GM12878 (cell line): ENCODE measurements around the gene CHSY3. TPM values are rescaled to one million over a fixed set of nuclear protein-coding genes. Genes with fewer than 3 reads are reported as not detected.

Experiments used
- ATAC-seq: fragments of 200-7000 bp; cut with Tn5 transposase; 3 replicates; pipeline ENCODE4 v1.9.1; 2020; ENCODE audit warnings: mild to moderate bottlenecking, moderate library complexity
- BruUV-seq: library from RNA; stranded (reverse); fragments of 400-500 nt; replicated peaks from 2 replicates; lab custom pipeline; 2021; lab: Mats Ljungman, UMichigan
- CTCF ChIA-PET: fragments of 300-600 bp; sonication (Branson Sonifier 250); formaldehyde crosslinking; extraction: SDS; loops from one replicate; lab custom pipeline; 2021; ENCODE audit warnings: inconsistent platforms; lab: Yijun Ruan, JAX
- POLR2A ChIA-PET: fragments of 350-600 bp; formaldehyde crosslinking; extraction: SDS; loops from one replicate; lab custom pipeline; 2021; ENCODE audit warnings: inconsistent platforms; lab: Charles Lee
- RAD21 ChIA-PET: fragments of 300-600 bp; sonication (Branson Sonifier 250); formaldehyde crosslinking; loops from one replicate; lab custom pipeline; 2023; ENCODE audit warnings: antibody characterized with exemption; ENCODE audit not compliant: unreplicated experiment; lab: Charles Lee
- SMC1A ChIA-PET: fragments of 300-600 bp; sonication (Branson Sonifier 250); formaldehyde crosslinking; loops from one replicate; lab custom pipeline; 2023; ENCODE audit not compliant: unreplicated experiment, uncharacterized antibody; lab: Charles Lee
- DNase-seq: peaks from one replicate; pipeline ENCODE4 v3.0.0-alpha.2; 2011; ENCODE audit warnings: low read depth, low spot score
- FAIRE-seq: peaks from 3 replicates; lab custom pipeline; 2011; peaks lifted over from hg19 to GRCh38; lab: Jason Lieb, UNC
- H2AFZ ChIP-seq: 2 replicates; pipeline ENCODE4 v1.6.0; 2011; ENCODE audit warnings: low read depth, low read length, control low read depth; ENCODE audit not compliant: control insufficient read depth
- H3K27ac ChIP-seq: 2 replicates; pipeline ENCODE4 v1.5.1; 2011; ENCODE audit warnings: control low read depth; ENCODE audit not compliant: control insufficient read depth, insufficient read depth
- H3K27me3 ChIP-seq, 2 experiments: replicated peaks in 1 of 2; 2 replicates each; pipeline versions ENCODE4 v1.6.0 to v1.6.1; 2011; ENCODE audit warnings: low read length in 1 of 2; ENCODE audit not compliant: control insufficient read depth in 2 of 2, insufficient read depth in 2 of 2
- H3K36me3 ChIP-seq, 2 experiments: 2 replicates each; pipeline ENCODE4 v1.5.1; 2011; ENCODE audit warnings: low read length in 1 of 2; ENCODE audit not compliant: control insufficient read depth in 2 of 2, insufficient read depth in 2 of 2
- H3K4me1 ChIP-seq: 2 replicates; pipeline ENCODE4 v1.6.1; 2011; ENCODE audit warnings: mild to moderate bottlenecking, low read length, moderate library complexity, mixed read lengths; ENCODE audit not compliant: control insufficient read depth, insufficient read depth
- H3K4me2 ChIP-seq: 2 replicates; pipeline ENCODE4 v1.6.0; 2011; ENCODE audit warnings: control low read depth; ENCODE audit not compliant: control insufficient read depth, insufficient read depth
- H3K4me3 ChIP-seq: fragments of 200-600 bp; sonication (generic); 2 replicates; pipeline ENCODE4 v1.5.1; 2016
- H3K79me2 ChIP-seq: 2 replicates; pipeline ENCODE4 v1.6.0; 2011; ENCODE audit warnings: low read length; ENCODE audit not compliant: control insufficient read depth, insufficient read depth
- H3K9ac ChIP-seq: 2 replicates; pipeline ENCODE4 v1.8.0; 2011; ENCODE audit warnings: low read length, control low read depth, mixed read lengths; ENCODE audit not compliant: control insufficient read depth, insufficient read depth
- H3K9me3 ChIP-seq: replicated peaks from 3 replicates; pipeline ENCODE4 v1.5.1; 2011; ENCODE audit warnings: mild to moderate bottlenecking, low read length; ENCODE audit not compliant: control insufficient read depth, insufficient read depth
- H4K20me1 ChIP-seq: 2 replicates; pipeline ENCODE4 v1.6.0; 2011; ENCODE audit not compliant: control insufficient read depth, insufficient read depth
- CHD2 ChIP-seq: IDR thresholded peaks from 2 replicates; pipeline ENCODE4 v1.6.1; 2011; ENCODE audit warnings: low read depth, low read length, improper control_type of control experiment, borderline replicate concordance
- GATAD2B ChIP-seq: fragments of 450-650 bp; conservative IDR thresholded peaks from 2 replicates; pipeline ENCODE4 v1.6.1; 2017; ENCODE audit warnings: low read depth, mild to moderate bottlenecking, moderate library complexity
- IRF4 ChIP-seq: IDR thresholded peaks from 2 replicates; pipeline ENCODE4 v1.6.1; 2011; ENCODE audit warnings: low read depth, low read length
- JUNB ChIP-seq: IDR thresholded peaks from 2 replicates; pipeline ENCODE4 v1.6.1; 2016; ENCODE audit warnings: antibody characterized with exemption, mild to moderate bottlenecking
- KAT2A ChIP-seq: conservative IDR thresholded peaks from 2 replicates; pipeline ENCODE4 v1.6.1; 2011; ENCODE audit warnings: low read depth, low read length; ENCODE audit not compliant: control insufficient read depth
- MTA3 ChIP-seq: IDR thresholded peaks from 2 replicates; pipeline ENCODE4 v1.6.1; 2012; ENCODE audit warnings: low read length, inconsistent platforms, borderline replicate concordance
- MXI1 ChIP-seq: fragments of 150-350 bp; IDR thresholded peaks from 2 replicates; pipeline ENCODE4 v1.6.1; 2011; ENCODE audit warnings: low read depth, mild to moderate bottlenecking, inconsistent platforms, low read length, improper control_type of control experiment
- NFYB ChIP-seq: IDR thresholded peaks from 2 replicates; pipeline ENCODE4 v1.6.1; 2011; ENCODE audit warnings: low read depth, mild to moderate bottlenecking, low read length, improper control_type of control experiment, moderate library complexity; ENCODE audit not compliant: insufficient read depth
- NRF1 ChIP-seq: conservative IDR thresholded peaks from 2 replicates; pipeline ENCODE4 v1.6.1; 2011; ENCODE audit warnings: mild to moderate bottlenecking, low read depth, low read length, improper control_type of control experiment
- POLR2A ChIP-seq: IDR thresholded peaks from 2 replicates; pipeline ENCODE4 v1.6.1; 2011; ENCODE audit warnings: low read depth, mild to moderate bottlenecking, low read length
- POLR2AphosphoS2 ChIP-seq: IDR thresholded peaks from 2 replicates; pipeline ENCODE4 v1.6.1; 2011; ENCODE audit warnings: low read depth, mild to moderate bottlenecking, low read length, improper control_type of control experiment, moderate library complexity
- RAD21 ChIP-seq: IDR thresholded peaks from 2 replicates; pipeline ENCODE4 v1.6.1; 2011; ENCODE audit warnings: mild to moderate bottlenecking, low read depth, low read length, moderate library complexity; ENCODE audit not compliant: insufficient read depth
- RELA ChIP-seq: fragments of 450-650 bp; IDR thresholded peaks from 2 replicates; pipeline ENCODE4 v1.8.0; 2014; ENCODE audit warnings: borderline replicate concordance; ENCODE audit not compliant: partially characterized antibody
- TAF1 ChIP-seq: IDR thresholded peaks from 2 replicates; pipeline ENCODE4 v1.6.1; 2011; ENCODE audit warnings: mild to moderate bottlenecking, low read depth, low read length, borderline replicate concordance
- TCF7 ChIP-seq: IDR thresholded peaks from 2 replicates; pipeline ENCODE4 v1.6.1; 2014; ENCODE audit warnings: antibody characterized with exemption, borderline replicate concordance
- ZBTB33 ChIP-seq: fragments of 450-650 bp; IDR thresholded peaks from 2 replicates; pipeline ENCODE4 v1.6.1; 2017; ENCODE audit warnings: mild to moderate bottlenecking
- in situ Hi-C: fragments of 300-500 bp; cut with MboI; formaldehyde crosslinking; loops from 9 replicates; pipeline ENCODE4 v1.14.3; 2018; ENCODE audit warnings: mixed read lengths
- intact Hi-C: fragments of 100-400 bp; cut with micrococcal nuclease; formaldehyde crosslinking; loops from one replicate; pipeline ENCODE4 v1.14.2; 2022; ENCODE audit not compliant: unreplicated experiment
- polyA plus RNA-seq, 11 experiments: library from polyadenylated mRNA; depleted of rRNA in 4 of 11; unstranded in 6 of 11; stranded (reverse) in 5 of 11; fragments of >200 nt; fragmentation: Nextera tagmentation in 4 of 11; fragmentation: Illumina TruSeq in 1 of 11; extraction: Ambion mirVana in 4 of 11; extraction: Trizol in 1 of 11; gene quantifications; 1 replicate in 1 of 11; 2 replicates in 10 of 11; pipeline versions ENCODE4 v1.2.1 to v1.2.3, GENCODE V29; 2011 to 2016; ENCODE audit warnings: inconsistent platforms in 2 of 11, missing spikeins in 2 of 11, low read depth in 1 of 11
- total RNA-seq, 4 experiments: library from RNA; depleted of rRNA in 3 of 4; stranded (reverse); fragments of >200 nt in 3 of 4; fragmentation: Illumina TruSeq in 1 of 4; extraction: Trizol in 1 of 4; gene quantifications; 2 replicates each; pipeline versions ENCODE4 v1.2.1 to v1.2.3, GENCODE V29; 2013 to 2021
- TF ChIP-seq, protein P1 (sequence below): fragments of 450-650 bp; formaldehyde crosslinking; IDR thresholded peaks from 2 replicates; pipeline ENCODE4 v1.4.0; 2022; ENCODE audit warnings: mild to moderate bottlenecking, moderate library complexity
- TF ChIP-seq, protein P2 (sequence below): IDR thresholded peaks from 2 replicates; pipeline ENCODE4 v1.6.1; 2011; ENCODE audit warnings: borderline replicate concordance, low read depth, mild to moderate bottlenecking, moderate library complexity, mixed read lengths, low read length; ENCODE audit not compliant: insufficient read depth; ENCODE audit errors: extremely low read length

CHSY3 gene
- total and polyA plus RNA-seq, 10 of the 15 experiments (the other 5 are each of a cell fraction or from before 2014, with no cell fraction given), result not detected

- no peak for TF ChIP-seq MXI1
- no peak for TF ChIP-seq NRF1
- TF ChIP-seq, all 136 proteins: peak for 0
Measured at GRCh38 chr5:129857116-129857515, 47.1 kb upstream of the CHSY3 start (continued).

GRCh38 chr5:129858131-129858675 is 46.1 kb upstream of the CHSY3 start:
- no TSS peak for BruUV-seq
- FAIRE-seq (no peak), DNase-seq (no peak), ATAC-seq (no peak)
- intact Hi-C loops, result loop anchor here (10.0 kb wide), 1 partner anchor 193 kb away; no protein-coding TSS in a partner anchor
- in situ Hi-C loops, result no loop called here
- RAD21 ChIA-PET, result no interaction called here
- Histone ChIP-seq H3K27me3 (no peaks in the 10 kb centered on the region), H2AFZ (no peak overlapping the region), H3K4me3 (no peak overlapping the region), H4K20me1 (no peaks in the 10 kb centered on the region), H3K4me2 (no peak overlapping the region), H3K36me3 (no peaks in the 10 kb centered on the region), H3K27ac (no peak overlapping the region), H3K79me2 (no peaks in the 10 kb centered on the region), H3K4me1 (no peaks in the 10 kb centered on the region), H3K9me3 (no peaks in the 10 kb centered on the region), H3K9ac (no peak overlapping the region)
- SMC1A ChIA-PET, result no interaction called here
- POLR2A ChIA-PET, result no interaction called here
- TF ChIP-seq IRF4 (no peak), CHD2 (no peak), JUNB (no peak), POLR2A (no peak), RAD21 (no peak), ZBTB33 (no peak), POLR2AphosphoS2 (no peak), NFYB (no peak), TAF1 (no peak), MTA3 (no peak), KAT2A (no peak), RELA (no peak), TCF7 (no peak), GATAD2B (no peak)
- TF ChIP-seq, protein P1, sequence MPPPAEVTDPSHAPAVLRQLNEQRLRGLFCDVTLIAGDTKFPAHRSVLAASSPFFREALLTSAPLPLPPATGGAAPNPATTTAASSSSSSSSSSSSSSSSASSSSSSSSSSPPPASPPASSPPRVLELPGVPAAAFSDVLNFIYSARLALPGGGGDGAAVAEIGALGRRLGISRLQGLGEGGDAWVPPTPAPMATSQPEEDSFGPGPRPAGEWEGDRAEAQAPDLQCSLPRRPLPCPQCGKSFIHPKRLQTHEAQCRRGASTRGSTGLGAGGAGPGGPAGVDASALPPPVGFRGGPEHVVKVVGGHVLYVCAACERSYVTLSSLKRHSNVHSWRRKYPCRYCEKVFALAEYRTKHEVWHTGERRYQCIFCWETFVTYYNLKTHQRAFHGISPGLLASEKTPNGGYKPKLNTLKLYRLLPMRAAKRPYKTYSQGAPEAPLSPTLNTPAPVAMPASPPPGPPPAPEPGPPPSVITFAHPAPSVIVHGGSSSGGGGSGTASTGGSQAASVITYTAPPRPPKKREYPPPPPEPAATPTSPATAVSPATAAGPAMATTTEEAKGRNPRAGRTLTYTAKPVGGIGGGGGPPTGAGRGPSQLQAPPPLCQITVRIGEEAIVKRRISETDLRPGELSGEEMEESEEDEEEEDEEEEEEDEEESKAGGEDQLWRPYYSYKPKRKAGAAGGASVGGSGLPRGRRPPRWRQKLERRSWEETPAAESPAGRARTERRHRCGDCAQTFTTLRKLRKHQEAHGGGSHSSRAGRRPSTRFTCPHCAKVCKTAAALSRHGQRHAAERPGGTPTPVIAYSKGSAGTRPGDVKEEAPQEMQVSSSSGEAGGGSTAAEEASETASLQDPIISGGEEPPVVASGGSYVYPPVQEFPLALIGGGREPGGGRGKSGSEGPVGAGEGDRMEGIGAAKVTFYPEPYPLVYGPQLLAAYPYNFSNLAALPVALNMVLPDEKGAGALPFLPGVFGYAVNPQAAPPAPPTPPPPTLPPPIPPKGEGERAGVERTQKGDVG (CRISPR knock-in tag), result no peak
- TF ChIP-seq, protein P2, sequence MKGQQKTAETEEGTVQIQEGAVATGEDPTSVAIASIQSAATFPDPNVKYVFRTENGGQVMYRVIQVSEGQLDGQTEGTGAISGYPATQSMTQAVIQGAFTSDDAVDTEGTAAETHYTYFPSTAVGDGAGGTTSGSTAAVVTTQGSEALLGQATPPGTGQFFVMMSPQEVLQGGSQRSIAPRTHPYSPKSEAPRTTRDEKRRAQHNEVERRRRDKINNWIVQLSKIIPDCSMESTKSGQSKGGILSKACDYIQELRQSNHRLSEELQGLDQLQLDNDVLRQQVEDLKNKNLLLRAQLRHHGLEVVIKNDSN, result no peak
- CTCF ChIA-PET, result interaction anchor here (1.0 kb wide), 1 partner anchor 86 kb away, joined by 3 read pairs; no protein-coding TSS in a partner anchor
